H1 (cell line): ENCODE data around the gene ZSCAN30. TPM values are rescaled to one million over a fixed set of nuclear protein-coding genes. Genes with fewer than 3 reads are reported as not detected.

Experiments used
- CTCF ChIA-PET: fragments of 300-600 bp; sonication (Branson Sonifier 250); formaldehyde crosslinking; loops from one replicate; lab custom pipeline; 2021; ENCODE audit not compliant: partially characterized antibody; lab: Charles Lee
- POLR2A ChIA-PET: fragments of 300-600 bp; sonication (Branson Sonifier 250); formaldehyde crosslinking; loops from one replicate; lab custom pipeline; 2021; ENCODE audit warnings: inconsistent platforms; ENCODE audit not compliant: partially characterized antibody; lab: Charles Lee
- DNase-seq, 2 experiments: peaks; one replicate each; pipeline versions ENCODE4 v3.0.0 to v3.0.0-alpha.2; 2010 to 2022; ENCODE audit warnings: low spot score in 2 of 2, low read depth in 1 of 2, mixed read lengths in 1 of 2
- FAIRE-seq: peaks from 2 replicates; lab custom pipeline; 2011; peaks lifted over from hg19 to GRCh38; lab: Jason Lieb, UNC
- H2AFZ ChIP-seq: 2 replicates; pipeline ENCODE4 v1.8.1; 2012; ENCODE audit warnings: low read length, inconsistent platforms
- H2AK5ac ChIP-seq: 2 replicates; pipeline ENCODE4 v1.6.1; 2013; ENCODE audit warnings: low read depth, low read length
- H2BK120ac ChIP-seq: replicated peaks from 2 replicates; pipeline ENCODE3; 2013; ENCODE audit warnings: low read depth, low read length, inconsistent platforms
- H2BK12ac ChIP-seq: 2 replicates; pipeline ENCODE4 v1.6.1; 2013; ENCODE audit warnings: low read depth, low read length
- H2BK15ac ChIP-seq: 2 replicates; pipeline ENCODE4 v1.6.1; 2013; ENCODE audit warnings: low read length
- H2BK20ac ChIP-seq: 2 replicates; pipeline ENCODE4 v1.6.1; 2013; ENCODE audit warnings: low read length
- H2BK5ac ChIP-seq: 2 replicates; pipeline ENCODE4 v1.6.1; 2013; ENCODE audit warnings: low read depth, low read length
- H3K14ac ChIP-seq: 2 replicates; pipeline ENCODE4 v1.6.1; 2013; ENCODE audit warnings: inconsistent platforms; ENCODE audit not compliant: insufficient read length
- H3K18ac ChIP-seq: 2 replicates; pipeline ENCODE4 v1.6.1; 2013; ENCODE audit warnings: low read length; ENCODE audit errors: extremely low read depth
- H3K23ac ChIP-seq: 2 replicates; pipeline ENCODE4 v1.6.1; 2013; ENCODE audit warnings: inconsistent platforms; ENCODE audit not compliant: insufficient read length
- H3K23me2 ChIP-seq: 2 replicates; pipeline ENCODE4 v1.6.1; 2013; ENCODE audit warnings: low read depth, low read length
- H3K27ac ChIP-seq: 2 replicates; pipeline ENCODE4 v1.6.1; 2011; ENCODE audit warnings: low read depth, low read length, inconsistent platforms
- H3K27me3 ChIP-seq, 4 experiments: replicated peaks in 1 of 4; 1 replicate in 1 of 4; 2 replicates in 3 of 4; pipeline versions ENCODE4 v1.6.1 to v1.8.1; 2011 to 2013; ENCODE audit warnings: low read length in 3 of 4, mild to moderate bottlenecking in 3 of 4, inconsistent platforms in 2 of 4, mixed read lengths in 2 of 4, moderate library complexity in 1 of 4; ENCODE audit not compliant: control insufficient read depth in 3 of 4, insufficient read depth in 3 of 4; ENCODE audit errors: extremely low read depth in 1 of 4
- H3K36me3 ChIP-seq, 4 experiments: 2 replicates each; pipeline versions ENCODE4 v1.6.1 to v1.8.1; 2011 to 2013; ENCODE audit warnings: mild to moderate bottlenecking in 4 of 4, low read length in 3 of 4, moderate library complexity in 2 of 4, control low read depth in 1 of 4, inconsistent platforms in 1 of 4; ENCODE audit not compliant: insufficient read depth in 4 of 4, control insufficient read depth in 2 of 4
- H3K4ac ChIP-seq: replicated peaks from 2 replicates; pipeline ENCODE3; 2013; ENCODE audit warnings: low read length, low read depth, mixed read lengths, inconsistent platforms; ENCODE audit not compliant: insufficient read length
- H3K4me1 ChIP-seq, 4 experiments: replicated peaks in 1 of 4; 1 replicate in 1 of 4; 2 replicates in 3 of 4; pipeline versions ENCODE4 v1.6.1 to v1.8.1; 2011 to 2013; ENCODE audit warnings: low read length in 3 of 4, inconsistent platforms in 2 of 4, mixed read lengths in 1 of 4; ENCODE audit not compliant: insufficient read depth in 4 of 4, control insufficient read depth in 3 of 4
- H3K4me2 ChIP-seq, 2 experiments: 2 replicates each; pipeline versions ENCODE4 v1.6.1 to v1.8.1; 2011 to 2013; ENCODE audit warnings: low read depth in 2 of 2, low read length in 2 of 2, control low read depth in 1 of 2, inconsistent platforms in 1 of 2, mild to moderate bottlenecking in 1 of 2; ENCODE audit not compliant: insufficient read depth in 1 of 2
- H3K4me3 ChIP-seq, 4 experiments: fragments of 200-600, 300-600 bp in 1 of 4; sonication (generic), shearing (Covaris generic), sonication (Bioruptor Twin) in 1 of 4; 2 replicates each; pipeline versions ENCODE4 v1.5.1 to v1.8.1; 2011 to 2016; ENCODE audit warnings: low read length in 4 of 4, low read depth in 3 of 4, control low read depth in 2 of 4, inconsistent platforms in 2 of 4, mild to moderate bottlenecking in 2 of 4, mixed read lengths in 1 of 4, moderate library complexity in 1 of 4; ENCODE audit not compliant: insufficient read depth in 2 of 4; ENCODE audit errors: extremely low read depth in 1 of 4
- H3K56ac ChIP-seq: replicated peaks from 2 replicates; pipeline ENCODE3; 2013; ENCODE audit warnings: low read depth, mild to moderate bottlenecking, mixed read lengths, low read length, inconsistent platforms; ENCODE audit not compliant: insufficient read length
- H3K79me1 ChIP-seq: 2 replicates; pipeline ENCODE4 v1.6.1; 2013; ENCODE audit warnings: low read depth, low read length, control low read depth
- H3K79me2 ChIP-seq, 2 experiments: 2 replicates each; pipeline versions ENCODE4 v1.6.1 to v1.8.1; 2012 to 2013; ENCODE audit warnings: low read length in 2 of 2, mild to moderate bottlenecking in 2 of 2, inconsistent platforms in 1 of 2; ENCODE audit not compliant: insufficient read depth in 2 of 2, control insufficient read depth in 1 of 2
- H3K9ac ChIP-seq, 4 experiments: replicated peaks in 1 of 4; 1 replicate in 1 of 4; 2 replicates in 3 of 4; pipeline versions ENCODE4 v1.6.1 to v1.8.1; 2011 to 2013; ENCODE audit warnings: low read depth in 3 of 4, low read length in 3 of 4, control low read depth in 2 of 4, mild to moderate bottlenecking in 2 of 4, moderate library complexity in 2 of 4, inconsistent platforms in 1 of 4; ENCODE audit errors: extremely low read depth in 1 of 4
- H3K9me3 ChIP-seq, 2 experiments: 2 replicates each; pipeline versions ENCODE4 v1.6.1 to v1.8.1; 2012 to 2013; ENCODE audit warnings: mild to moderate bottlenecking in 2 of 2, moderate library complexity in 2 of 2, control low read depth in 1 of 2, inconsistent platforms in 1 of 2, low read depth in 1 of 2, low read length in 1 of 2, mixed read lengths in 1 of 2; ENCODE audit not compliant: insufficient read depth in 2 of 2
- H4K20me1 ChIP-seq, 2 experiments: replicated peaks in 1 of 2; 2 replicates each; pipeline versions ENCODE3 to v1.8.1; 2011 to 2013; ENCODE audit warnings: inconsistent platforms in 2 of 2, low read length in 2 of 2, mild to moderate bottlenecking in 1 of 2; ENCODE audit not compliant: insufficient read depth in 2 of 2, control insufficient read depth in 1 of 2
- H4K5ac ChIP-seq: 2 replicates; pipeline ENCODE4 v1.6.1; 2013; ENCODE audit warnings: low read length, low read depth, mixed read lengths, inconsistent platforms; ENCODE audit not compliant: insufficient read length
- H4K8ac ChIP-seq: 2 replicates; pipeline ENCODE4 v1.8.0; 2013; ENCODE audit warnings: mild to moderate bottlenecking, moderate library complexity, low read length, inconsistent platforms; ENCODE audit not compliant: insufficient read depth; ENCODE audit errors: extremely low read depth
- H4K91ac ChIP-seq: replicated peaks from 2 replicates; pipeline ENCODE3; 2013; ENCODE audit warnings: low read length, mixed read lengths, inconsistent platforms; ENCODE audit not compliant: insufficient read length
- BCL11A ChIP-seq, 2 experiments: IDR thresholded peaks; one replicate each; pipeline ENCODE4 v1.6.1; 2011; ENCODE audit warnings: low read depth in 2 of 2, low read length in 2 of 2, mild to moderate bottlenecking in 2 of 2
- CEBPB ChIP-seq: IDR thresholded peaks from 2 replicates; pipeline ENCODE4 v1.6.1; 2012; ENCODE audit warnings: low read depth, low read length
- FOSL1 ChIP-seq: IDR thresholded peaks from 2 replicates; pipeline ENCODE4 v1.6.1; 2011; ENCODE audit warnings: mild to moderate bottlenecking, low read depth, low read length, moderate library complexity; ENCODE audit not compliant: insufficient read depth
- HDAC2 ChIP-seq, 2 experiments: fragments of 300-600 bp in 1 of 2; sonication (generic) in 1 of 2; IDR thresholded peaks; 2 replicates each; pipeline ENCODE4 v1.6.1; 2011 to 2012; ENCODE audit warnings: low read depth in 2 of 2, low read length in 2 of 2, mild to moderate bottlenecking in 2 of 2, moderate library complexity in 2 of 2, borderline replicate concordance in 1 of 2, inconsistent platforms in 1 of 2
- POLR2AphosphoS5 ChIP-seq: IDR thresholded peaks from 2 replicates; pipeline ENCODE4 v1.6.1; 2011; ENCODE audit warnings: low read depth, low read length
- POU5F1 ChIP-seq: IDR thresholded peaks from 2 replicates; pipeline ENCODE4 v1.6.1; 2011; ENCODE audit warnings: low read depth, mild to moderate bottlenecking, low read length, moderate library complexity
- SIRT6 ChIP-seq: IDR thresholded peaks from one replicate; pipeline ENCODE4 v1.7.1; 2012; ENCODE audit warnings: low read length, inconsistent platforms
- WGBS, 2 experiments: shearing (Covaris generic) in 1 of 2; methylation state at CpG; one replicate each; pipeline versions ENCODE4 v1.1.6 to v1.1.7; 2013 to 2015; ENCODE audit warnings: low lambda C conversion rate in 2 of 2, mixed read lengths in 2 of 2, inconsistent platforms in 1 of 2, low coverage in 1 of 2, missing lambda C conversion rate in 1 of 2; ENCODE audit not compliant: insufficient replicate concordance in 2 of 2, insufficient coverage in 1 of 2, insufficient read length in 1 of 2; ENCODE audit errors: extremely low coverage in 1 of 2, missing lambda C conversion rate in 1 of 2; 5-methylcytosine and 5-hydroxymethylcytosine counted together
- polyA plus RNA-seq, 7 experiments: library from polyadenylated mRNA; depleted of rRNA in 3 of 7; stranded (reverse) in 5 of 7; unstranded in 2 of 7; fragments of >200 nt in 5 of 7; fragments of 200-250 nt in 2 of 7; gene quantifications; 1 replicate in 5 of 7; 2 replicates in 1 of 7; 4 replicates in 1 of 7; pipeline versions ENCODE4 v1.2.1 to v1.2.3, GENCODE V29; 2011 to 2013; ENCODE audit warnings: missing spikeins in 2 of 7, mixed read lengths in 2 of 7
- total RNA-seq: library from RNA; stranded (reverse); fragmentation: NEBNext Ultra II Directional; extraction: Animal tissue kit (Norgen Biotek cat#: 25700); gene quantifications from 2 replicates; pipeline ENCODE4 v1.2.1, GENCODE V29; 2021
- TF ChIP-seq, protein P1 (sequence below): IDR thresholded peaks from 2 replicates; pipeline ENCODE4 v1.6.1; 2012; ENCODE audit warnings: low read length, inconsistent platforms
- TF ChIP-seq, protein P2 (sequence below): IDR thresholded peaks from 2 replicates; pipeline ENCODE4 v1.6.1; 2011; ENCODE audit warnings: low read depth, mild to moderate bottlenecking, low read length; ENCODE audit not compliant: insufficient read depth
- TF ChIP-seq, protein P3 (sequence below): IDR thresholded peaks from 2 replicates; pipeline ENCODE4 v1.6.1; 2012; ENCODE audit warnings: inconsistent platforms

Gene ZSCAN30
- total and polyA plus RNA-seq, 2 of the 8 experiments (the other 6 are each of a cell fraction or from before 2014, with no cell fraction given), result 4.4 to 10.3 TPM

DNA sequence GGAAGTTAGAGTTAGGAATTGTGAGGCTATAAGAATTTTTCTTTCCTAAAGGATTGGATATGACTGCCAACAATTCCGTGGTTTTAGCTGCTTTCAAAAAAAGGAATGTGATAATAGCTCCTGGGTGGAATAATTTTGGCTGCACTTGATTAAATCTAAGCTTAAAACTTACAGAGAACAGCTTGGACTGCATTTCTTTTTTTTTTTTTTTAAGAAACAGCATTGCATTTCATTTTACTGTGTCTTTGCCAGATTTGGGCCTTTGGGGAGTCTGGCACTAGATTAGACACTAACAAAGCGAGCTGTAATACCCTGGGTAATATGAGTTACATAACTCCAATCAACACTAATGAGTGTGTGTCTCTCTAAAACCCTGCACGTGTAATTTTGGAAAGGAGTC lies 87.0 kb downstream of the ZSCAN30 start:
- Histone ChIP-seq H4K91ac (no peak overlapping the region), H3K9ac (no peak overlapping the region), H3K18ac (no peak overlapping the region), H2BK5ac (no peak overlapping the region), H3K4me3 (no peak overlapping the region), H4K5ac (no peak overlapping the region), H3K56ac (no peak overlapping the region), H2AFZ (no peak overlapping the region), H2BK20ac (no peak overlapping the region), H2BK120ac (no peak overlapping the region), H3K23me2 (no peaks in the 10 kb centered on the region), H2AK5ac (no peak overlapping the region), H3K27me3 (no peaks in the 10 kb centered on the region), H3K4me2 (no peak overlapping the region), H3K36me3 (no peaks in the 10 kb centered on the region), H3K4me1 (no peaks in the 10 kb centered on the region), H3K14ac (no peak overlapping the region), H2BK12ac (no peak overlapping the region), H4K20me1 (no peaks in the 10 kb centered on the region), H3K79me2 (no peaks in the 10 kb centered on the region), H4K8ac (no peak overlapping the region), H3K79me1 (no peaks in the 10 kb centered on the region), H3K23ac (no peak overlapping the region), H3K9me3 (peaks cover 6 to 9% of the 10 kb centered on the region in 2 experiments), H3K4ac (no peak overlapping the region), H2BK15ac (no peak overlapping the region), H3K27ac (no peak overlapping the region)
- CTCF ChIA-PET, result interaction anchor here (1.5 to 1.7 kb wide), 2 partner anchors 10 to 17 kb away, joined by 3 to 4 read pairs; no protein-coding TSS in a partner anchor
- DNase-seq (no peak), FAIRE-seq (no peak)
- 93% methylated on average over 3 of the region's 3 CpGs; no CpG with 5 or more reads in 1 of the 2 experiments for WGBS, 2 experiments
- POLR2A ChIA-PET, result interaction anchor here (0.9 kb wide), 1 partner anchor 10 kb away, joined by 3 read pairs; no protein-coding TSS in a partner anchor
- TF ChIP-seq SIRT6 (no peak), POU5F1 (no peak), FOSL1 (no peak), BCL11A (IDR thresholded peaks at IDR 0.05; ENCODE audit: low read depth in 2 of 2, low read length in 2 of 2) (no peak), POLR2AphosphoS5 (no peak), HDAC2 (IDR thresholded peaks at IDR 0.05; ENCODE audit: borderline replicate concordance in 1 of 2, low read depth in 2 of 2, low read length in 2 of 2) (no peak), CEBPB (no peak)
- TF ChIP-seq, protein P1, sequence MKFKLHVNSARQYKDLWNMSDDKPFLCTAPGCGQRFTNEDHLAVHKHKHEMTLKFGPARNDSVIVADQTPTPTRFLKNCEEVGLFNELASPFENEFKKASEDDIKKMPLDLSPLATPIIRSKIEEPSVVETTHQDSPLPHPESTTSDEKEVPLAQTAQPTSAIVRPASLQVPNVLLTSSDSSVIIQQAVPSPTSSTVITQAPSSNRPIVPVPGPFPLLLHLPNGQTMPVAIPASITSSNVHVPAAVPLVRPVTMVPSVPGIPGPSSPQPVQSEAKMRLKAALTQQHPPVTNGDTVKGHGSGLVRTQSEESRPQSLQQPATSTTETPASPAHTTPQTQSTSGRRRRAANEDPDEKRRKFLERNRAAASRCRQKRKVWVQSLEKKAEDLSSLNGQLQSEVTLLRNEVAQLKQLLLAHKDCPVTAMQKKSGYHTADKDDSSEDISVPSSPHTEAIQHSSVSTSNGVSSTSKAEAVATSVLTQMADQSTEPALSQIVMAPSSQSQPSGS, result no peak
- TF ChIP-seq, protein P2, sequence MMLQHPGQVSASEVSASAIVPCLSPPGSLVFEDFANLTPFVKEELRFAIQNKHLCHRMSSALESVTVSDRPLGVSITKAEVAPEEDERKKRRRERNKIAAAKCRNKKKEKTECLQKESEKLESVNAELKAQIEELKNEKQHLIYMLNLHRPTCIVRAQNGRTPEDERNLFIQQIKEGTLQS, result no peak
- TF ChIP-seq, protein P3, sequence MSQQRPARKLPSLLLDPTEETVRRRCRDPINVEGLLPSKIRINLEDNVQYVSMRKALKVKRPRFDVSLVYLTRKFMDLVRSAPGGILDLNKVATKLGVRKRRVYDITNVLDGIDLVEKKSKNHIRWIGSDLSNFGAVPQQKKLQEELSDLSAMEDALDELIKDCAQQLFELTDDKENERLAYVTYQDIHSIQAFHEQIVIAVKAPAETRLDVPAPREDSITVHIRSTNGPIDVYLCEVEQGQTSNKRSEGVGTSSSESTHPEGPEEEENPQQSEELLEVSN, result no peak
